Stimulated activated CD8-positive, alpha-beta memory T cell treated with anti-CD3 and anti-CD28 coated beads, Interleukin-7, amount 100 ng/mL, for 1 hour (primary cell): ENCODE data around the gene TMEM59.
"Not testable (repeated sequence)": the region's sequence is repeated elsewhere in the genome, so short reads cannot be mapped to it uniquely, and the experiment has no call there.

Experiments used
- DNase-seq, 2 donors: peaks; one replicate each; pipeline ENCODE4 v3.0.0-alpha.2; 2020; ENCODE audit warnings: low read depth in 2 of 2

TMEM59 gene

GRCh38 chr1:54013393-54014008 lies 39.5 kb downstream of the TMEM59 start:
- DNase-seq: no peak

GRCh38 chr1:54012863-54013262 lies 40.1 kb downstream of the TMEM59 start:
- no peak for DNase-seq

GRCh38 chr1:54012008-54012325 lies 41.0 kb downstream of the TMEM59 start:
- no peak for DNase-seq

- no peak for DNase-seq
Observed at GRCh38 chr1:54011316-54012007, 41.5 kb downstream of the TMEM59 start.

- DNase-seq: no peak
Observed at GRCh38 chr1:54010415-54011117, 42.4 kb downstream of the TMEM59 start.

GRCh38 chr1:54009406-54009805 lies 43.6 kb downstream of the TMEM59 start:
- DNase-seq: no peak

GRCh38 chr1:54008876-54009275 lies 44.1 kb downstream of the TMEM59 start:
- no peak for DNase-seq

GRCh38 chr1:54007613-54008012 lies 45.4 kb downstream of the TMEM59 start:
- no peak for DNase-seq

GRCh38 chr1:54006508-54006907 lies 46.5 kb downstream of the TMEM59 start:
- no peak for DNase-seq

GRCh38 chr1:54004481-54005049 lies 48.4 kb downstream of the TMEM59 start:
- no peak for DNase-seq

GRCh38 chr1:54003750-54004480 lies 49.1 kb downstream of the TMEM59 start:
- DNase-seq: not testable (repeated sequence)

- DNase-seq: no peak
Observed at GRCh38 chr1:54003249-54003646, 49.8 kb downstream of the TMEM59 start.

- DNase-seq: no peak
Observed at GRCh38 chr1:54002544-54003248, 50.3 kb downstream of the TMEM59 start.

- DNase-seq: no peak
Observed at GRCh38 chr1:54001591-54001990, 51.4 kb downstream of the TMEM59 start.

- no peak for DNase-seq
Observed at GRCh38 chr1:53999920-54000319, 53.1 kb downstream of the TMEM59 start.

- DNase-seq: no peak
Observed at GRCh38 chr1:53998223-53998622, 54.8 kb downstream of the TMEM59 start.

- DNase-seq: no peak
Observed at GRCh38 chr1:53995683-53996082, 57.3 kb downstream of the TMEM59 start.

GRCh38 chr1:53994516-53994915 lies 58.5 kb downstream of the TMEM59 start:
- DNase-seq: not testable (repeated sequence)

GRCh38 chr1:53992085-53992874 lies 60.7 kb downstream of the TMEM59 start:
- no peak for DNase-seq

GRCh38 chr1:53987880-53988279 lies 65.1 kb downstream of the TMEM59 start:
- DNase-seq: no peak

- no peak for DNase-seq
Observed at GRCh38 chr1:53986458-53986857, 66.5 kb downstream of the TMEM59 start.
